ENCODE measurements around the gene ENTREP3. TPM values are rescaled to one million over a fixed set of nuclear protein-coding genes. Genes with fewer than 3 reads are reported as not detected.
A peak's percentile ranks its signal among the peaks of the same experiment; 100 is the strongest.

ENTREP3 gene, protein sequence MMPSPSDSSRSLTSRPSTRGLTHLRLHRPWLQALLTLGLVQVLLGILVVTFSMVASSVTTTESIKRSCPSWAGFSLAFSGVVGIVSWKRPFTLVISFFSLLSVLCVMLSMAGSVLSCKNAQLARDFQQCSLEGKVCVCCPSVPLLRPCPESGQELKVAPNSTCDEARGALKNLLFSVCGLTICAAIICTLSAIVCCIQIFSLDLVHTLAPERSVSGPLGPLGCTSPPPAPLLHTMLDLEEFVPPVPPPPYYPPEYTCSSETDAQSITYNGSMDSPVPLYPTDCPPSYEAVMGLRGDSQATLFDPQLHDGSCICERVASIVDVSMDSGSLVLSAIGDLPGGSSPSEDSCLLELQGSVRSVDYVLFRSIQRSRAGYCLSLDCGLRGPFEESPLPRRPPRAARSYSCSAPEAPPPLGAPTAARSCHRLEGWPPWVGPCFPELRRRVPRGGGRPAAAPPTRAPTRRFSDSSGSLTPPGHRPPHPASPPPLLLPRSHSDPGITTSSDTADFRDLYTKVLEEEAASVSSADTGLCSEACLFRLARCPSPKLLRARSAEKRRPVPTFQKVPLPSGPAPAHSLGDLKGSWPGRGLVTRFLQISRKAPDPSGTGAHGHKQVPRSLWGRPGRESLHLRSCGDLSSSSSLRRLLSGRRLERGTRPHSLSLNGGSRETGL
- total RNA-seq = 10 to 100 TPM; 41.1 to 42.2 TPM

DNA sequence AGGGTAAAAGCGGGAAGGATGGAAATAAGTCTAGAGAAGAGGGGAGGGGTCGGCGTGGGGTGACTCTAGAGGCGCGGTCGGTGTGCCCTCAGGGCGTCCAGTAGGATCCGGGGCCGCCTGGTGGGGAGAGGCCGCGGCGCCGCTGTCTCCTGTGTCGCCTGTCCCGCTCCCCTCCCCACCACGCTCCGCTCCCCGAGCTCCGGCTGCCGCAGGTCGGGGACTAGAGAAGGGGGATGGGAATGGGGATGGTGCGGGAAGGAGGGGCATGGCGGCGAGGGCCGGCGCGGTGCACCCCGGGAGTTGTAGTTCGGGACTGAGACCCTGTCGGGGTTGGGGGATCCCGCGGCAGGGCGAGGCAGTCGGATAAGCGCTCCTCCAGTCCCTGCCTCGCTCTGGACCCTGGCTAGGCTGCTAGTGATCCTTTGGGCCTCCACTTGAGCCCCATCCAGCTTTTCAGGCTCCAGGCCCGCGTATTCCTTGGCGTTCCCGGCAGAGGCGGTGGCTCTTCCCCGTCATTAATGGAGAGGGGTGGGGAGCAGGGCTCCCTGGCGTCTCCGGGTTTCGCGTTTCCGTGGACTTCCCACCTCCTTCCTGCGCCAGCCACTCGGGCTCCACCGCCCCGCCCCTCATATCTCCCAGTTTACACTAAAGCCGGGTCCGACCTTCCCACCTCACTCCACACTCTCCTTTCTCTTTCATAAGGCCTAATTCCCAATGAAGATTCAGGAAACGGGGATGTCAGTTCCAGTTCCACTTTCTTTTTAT, at the start of gene ENTREP3:
Gene ENTREP3 (minus strand): TSS at position 241 of the 765 bp plus-strand sequence. CDS start 606 bp downstream, outside the sequence.
- Mint-ChIP-seq H3K27ac (peak within 1 kb of the TSS; percentile 66), H3K36me3 (ENCODE audit: low read depth) (peaks cover 29% of the 10 kb centered on the region), H3K4me3 (peak within 1 kb of the TSS; percentile 77), H3K4me1 (ENCODE audit: low read depth) (peaks cover 35% of the 10 kb centered on the region), H3K27me3 (no peaks in the 10 kb centered on the region), H3K9me3 (no peaks in the 10 kb centered on the region)
- ATAC-seq = peak; percentile 78
- intact Hi-C loops (cut with micrococcal nuclease) = loop anchor here (10.0 kb wide), 1 partner anchor 339 kb away; no protein-coding TSS in a partner anchor
- CTCF ChIA-PET = interaction anchor here (0.7 to 1.8 kb wide), 5 partner anchors 13 to 460 kb away, joined by 3 to 5 read pairs (median 4); partner anchors contain the start of gene KRTCAP2
- DNase-seq = peak; percentile 88
- TF ChIP-seq, protein P1, sequence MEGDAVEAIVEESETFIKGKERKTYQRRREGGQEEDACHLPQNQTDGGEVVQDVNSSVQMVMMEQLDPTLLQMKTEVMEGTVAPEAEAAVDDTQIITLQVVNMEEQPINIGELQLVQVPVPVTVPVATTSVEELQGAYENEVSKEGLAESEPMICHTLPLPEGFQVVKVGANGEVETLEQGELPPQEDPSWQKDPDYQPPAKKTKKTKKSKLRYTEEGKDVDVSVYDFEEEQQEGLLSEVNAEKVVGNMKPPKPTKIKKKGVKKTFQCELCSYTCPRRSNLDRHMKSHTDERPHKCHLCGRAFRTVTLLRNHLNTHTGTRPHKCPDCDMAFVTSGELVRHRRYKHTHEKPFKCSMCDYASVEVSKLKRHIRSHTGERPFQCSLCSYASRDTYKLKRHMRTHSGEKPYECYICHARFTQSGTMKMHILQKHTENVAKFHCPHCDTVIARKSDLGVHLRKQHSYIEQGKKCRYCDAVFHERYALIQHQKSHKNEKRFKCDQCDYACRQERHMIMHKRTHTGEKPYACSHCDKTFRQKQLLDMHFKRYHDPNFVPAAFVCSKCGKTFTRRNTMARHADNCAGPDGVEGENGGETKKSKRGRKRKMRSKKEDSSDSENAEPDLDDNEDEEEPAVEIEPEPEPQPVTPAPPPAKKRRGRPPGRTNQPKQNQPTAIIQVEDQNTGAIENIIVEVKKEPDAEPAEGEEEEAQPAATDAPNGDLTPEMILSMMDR (IDR thresholded peaks at IDR 0.05) = no peak
- POLR2A ChIA-PET = interaction anchor here (0.8 to 3.7 kb wide), 8 partner anchors 11 to 307 kb away, joined by 3 to 20 read pairs (median 3); partner anchors contain the start of genes ASH1L, CLK2 and TRIM46

DNA sequence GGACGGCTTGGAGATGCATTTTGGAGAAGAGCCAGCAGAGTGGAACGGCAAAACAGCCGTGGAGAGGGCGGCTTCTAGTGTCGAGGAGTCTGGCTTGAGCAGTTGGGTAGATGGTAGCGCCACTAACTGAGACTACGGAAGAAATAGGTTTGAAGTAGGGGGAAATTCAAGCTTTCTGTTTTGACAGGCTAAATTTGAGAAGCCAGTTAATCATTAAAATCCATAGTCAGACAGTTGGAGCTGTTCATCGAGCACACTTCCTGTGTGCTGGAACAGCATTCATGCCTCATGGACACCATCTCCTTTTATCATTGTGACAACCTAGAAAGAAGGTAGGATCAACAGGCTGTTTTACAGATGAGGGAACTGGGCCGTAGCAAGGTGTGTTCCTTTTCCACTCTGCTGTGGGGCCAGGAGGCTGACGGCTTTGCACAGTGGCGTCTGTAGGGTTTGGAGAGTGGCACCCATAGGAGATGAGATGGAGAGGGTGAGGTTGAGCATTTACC, 49.3 kb upstream of the ENTREP3 start:
- Mint-ChIP-seq H3K4me3 (no peak overlapping the region), H3K4me1 (ENCODE audit: low read depth) (peaks cover 7% of the 10 kb centered on the region), H3K27me3 (peaks cover 1% of the 10 kb centered on the region), H3K36me3 (ENCODE audit: low read depth) (peaks cover 4% of the 10 kb centered on the region), H3K27ac (no peak overlapping the region), H3K9me3 (no peaks in the 10 kb centered on the region)
- ChIA-PET POLR2A (interaction anchor here (1.1 kb wide), 1 partner anchor 32 kb away, joined by 3 read pairs; no protein-coding TSS in a partner anchor), CTCF (interaction anchor here (6.3 kb wide), 1 partner anchor 55 kb away, joined by 80 read pairs; no protein-coding TSS in a partner anchor)
- TF ChIP-seq, protein P1 (IDR thresholded peaks at IDR 0.05) = no peak
- ATAC-seq (no peak), DNase-seq (no peak)
- intact Hi-C loops (cut with micrococcal nuclease) = loop anchor here (5.0 kb wide), 1 partner anchor 42 kb away; the partner anchor contains the start of gene SCAMP3

DNA sequence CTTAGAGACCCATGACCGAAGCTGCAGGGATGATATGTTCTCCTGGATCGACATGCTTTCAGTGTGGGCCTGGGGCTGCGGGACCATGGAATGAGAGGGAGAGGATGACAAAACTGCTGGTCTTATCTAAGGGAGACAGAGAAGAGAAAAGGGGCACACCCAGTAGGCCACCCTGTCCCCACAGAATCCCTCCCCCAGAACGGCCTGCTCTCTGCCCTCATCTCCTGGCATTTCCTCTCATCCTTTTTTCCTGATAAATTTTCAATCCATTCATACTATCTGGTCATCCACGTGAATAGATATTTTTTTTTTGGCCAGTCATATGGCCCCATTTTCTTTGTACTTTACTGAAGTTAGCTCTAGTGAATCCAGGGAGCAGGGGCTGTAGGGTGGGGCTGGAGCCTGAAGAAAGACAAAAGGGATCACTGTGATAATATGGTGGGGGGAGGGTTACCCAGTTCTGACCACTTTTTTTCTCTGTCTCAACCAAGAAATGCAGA, 46.1 kb upstream of the ENTREP3 start, which contains the start of gene PKLR:
Gene PKLR (minus strand): TSS at position 97 of the 500 bp plus-strand sequence. CDS start 43 bp downstream, at position 54.
- H3K27ac Mint-ChIP-seq = no peak within 1 kb of the TSS
- CTCF ChIA-PET = no interaction called here

DNA sequence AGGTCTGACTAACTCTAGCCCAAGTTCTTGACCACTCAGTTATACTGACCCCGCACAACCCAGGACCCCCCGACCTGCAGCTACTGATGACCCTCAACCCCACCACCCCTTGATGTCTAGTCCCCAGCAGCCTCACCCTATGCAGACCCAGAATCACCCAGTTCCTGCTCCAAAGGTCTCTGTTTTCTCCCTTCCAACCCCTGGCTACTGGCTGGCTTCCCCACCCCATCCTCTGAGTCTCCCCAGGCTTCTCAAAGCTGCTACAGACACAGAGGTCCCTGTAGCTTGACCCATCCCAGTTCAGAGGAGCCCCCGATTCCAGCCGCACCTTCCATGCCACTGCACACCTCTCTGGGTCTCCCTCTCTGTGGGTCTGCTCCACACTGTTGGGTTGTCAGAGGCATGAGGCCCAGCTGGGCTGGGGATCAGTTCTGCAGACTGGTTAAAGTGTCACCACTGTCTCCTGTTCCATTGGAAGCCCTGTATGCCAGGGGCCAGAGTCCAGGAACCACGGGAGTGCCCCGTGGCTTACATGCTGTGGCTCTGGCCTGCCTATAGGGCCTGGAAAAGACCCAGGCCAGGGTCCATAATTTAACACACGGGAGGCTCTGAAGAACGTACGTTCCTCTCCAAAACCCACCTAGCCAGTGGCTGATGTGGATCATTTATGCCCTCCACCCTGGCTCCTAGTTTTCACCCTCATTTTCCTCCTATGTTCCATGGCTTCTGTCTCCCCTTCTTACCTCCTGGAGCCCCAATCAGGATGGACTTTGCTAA, 45.5 kb upstream of the ENTREP3 start:
- Mint-ChIP-seq H3K36me3 (ENCODE audit: low read depth) (no peaks in the 10 kb centered on the region), H3K27ac (no peak overlapping the region), H3K4me3 (no peak overlapping the region), H3K4me1 (ENCODE audit: low read depth) (no peaks in the 10 kb centered on the region), H3K9me3 (no peaks in the 10 kb centered on the region), H3K27me3 (peaks cover 17% of the 10 kb centered on the region)
- ChIA-PET POLR2A (no interaction called here), CTCF (interaction anchor here (1.3 to 1.4 kb wide), 2 partner anchors 7 to 50 kb away, joined by 3 to 5 read pairs; no protein-coding TSS in a partner anchor)
- TF ChIP-seq, protein P1 (IDR thresholded peaks at IDR 0.05) = no peak
- DNase-seq = no peak
- no peak for ATAC-seq
- intact Hi-C loops (cut with micrococcal nuclease) = no loop called here

More for the DNA sequence above, 46.1 kb upstream of the ENTREP3 start, which contains the start of gene PKLR:
- H3K36me3 Mint-ChIP-seq (ENCODE audit: low read depth) = no peaks in the 10 kb centered on the region
- POLR2A ChIA-PET = no interaction called here
- no peak within 1 kb of the TSS for H3K4me3 Mint-ChIP-seq
- ATAC-seq = no peak
- no peaks in the 10 kb centered on the region for H3K9me3 Mint-ChIP-seq
- no peak for DNase-seq
- peaks cover 14% of the 10 kb centered on the region for H3K27me3 Mint-ChIP-seq
- TF ChIP-seq, protein P1 (IDR thresholded peaks at IDR 0.05) = no peak
- H3K4me1 Mint-ChIP-seq (ENCODE audit: low read depth) = no peaks in the 10 kb centered on the region
- intact Hi-C loops (cut with micrococcal nuclease) = no loop called here
